Measurements from ENCODE around the gene ANKRD6. TPM values are rescaled to one million over a fixed set of nuclear protein-coding genes. Genes with fewer than 3 reads are reported as not detected.

Gene ANKRD6
- total and polyA plus RNA-seq, 8 donors, result 14.1 to 50.7 (median 37.2) TPM

- Histone ChIP-seq H3K4me3 (no peak overlapping the region), H3K4me1 (peaks cover 0 to 19% of the 10 kb centered on the region in 2 donors), H3K36me3 (no peaks in the 10 kb centered on the region), H3K27me3 (no peaks in the 10 kb centered on the region), H3K9me3 (no peaks in the 10 kb centered on the region), H3K27ac (no peak overlapping the region)
- ATAC-seq (no peak), DNase-seq (peak in 1 of 4 donors; percentile 24)
- intact Hi-C loops (cut with DNase I), result no loop called here
- no peak for TF ChIP-seq CTCF (IDR thresholded peaks at IDR 0.05)
Observed at GRCh38 chr6:89398762-89399525, 34.0 kb upstream of the ANKRD6 start.

GRCh38 chr6:89400050-89400449, 32.9 kb upstream of the ANKRD6 start:
- Histone ChIP-seq H3K36me3 (no peaks in the 10 kb centered on the region), H3K27ac (no peak overlapping the region), H3K27me3 (no peaks in the 10 kb centered on the region), H3K4me1 (peaks cover 0 to 19% of the 10 kb centered on the region in 2 donors), H3K9me3 (no peaks in the 10 kb centered on the region), H3K4me3 (no peak overlapping the region)
- ATAC-seq, result no peak
- intact Hi-C loops (cut with DNase I), result no loop called here
- DNase-seq, result no peak
- TF ChIP-seq CTCF (IDR thresholded peaks at IDR 0.05), result no peak

GRCh38 chr6:89400912-89401399, 32.0 kb upstream of the ANKRD6 start:
- TF ChIP-seq CTCF (IDR thresholded peaks at IDR 0.05), result no peak
- no peaks in the 10 kb centered on the region for H3K27me3 ChIP-seq
- H3K36me3 ChIP-seq, result no peaks in the 10 kb centered on the region
- peaks cover 0 to 21% of the 10 kb centered on the region in 2 donors for H3K4me1 ChIP-seq
- ATAC-seq (peak; percentile 37), DNase-seq (no peak)
- H3K27ac ChIP-seq, result peak overlapping the region in 1 of 2 donors; percentile 41
- intact Hi-C loops (cut with DNase I), result no loop called here
- H3K4me3 ChIP-seq, result no peak overlapping the region
- no peaks in the 10 kb centered on the region for H3K9me3 ChIP-seq

GRCh38 chr6:89402776-89403175, 30.2 kb upstream of the ANKRD6 start:
- TF ChIP-seq CTCF (IDR thresholded peaks at IDR 0.05), result no peak
- no peak overlapping the region for H3K27ac ChIP-seq
- ATAC-seq (no peak), DNase-seq (no peak)
- intact Hi-C loops (cut with DNase I), result no loop called here
- H3K9me3 ChIP-seq, result no peaks in the 10 kb centered on the region
- no peaks in the 10 kb centered on the region for H3K36me3 ChIP-seq
- no peak overlapping the region for H3K4me3 ChIP-seq
- peaks cover 0 to 38% of the 10 kb centered on the region in 2 donors for H3K4me1 ChIP-seq
- no peaks in the 10 kb centered on the region for H3K27me3 ChIP-seq

- Histone ChIP-seq H3K9me3 (no peaks in the 10 kb centered on the region), H3K4me1 (peaks cover 0 to 40% of the 10 kb centered on the region in 2 donors), H3K4me3 (no peak overlapping the region), H3K36me3 (no peaks in the 10 kb centered on the region), H3K27me3 (no peaks in the 10 kb centered on the region), H3K27ac (no peak overlapping the region)
- ATAC-seq, result no peak
- no peak for TF ChIP-seq CTCF (IDR thresholded peaks at IDR 0.05)
- intact Hi-C loops (cut with DNase I), result no loop called here
- no peak for DNase-seq
Observed at GRCh38 chr6:89404512-89404911, 28.4 kb upstream of the ANKRD6 start.
